GM21381 (cell line): ENCODE measurements around the gene UPP1.
"Not testable (repeated sequence)": the region's sequence is repeated elsewhere in the genome, so short reads cannot be mapped to it uniquely, and the experiment has no call there.

Experiments
- ATAC-seq: cut with Tn5 transposase; IDR thresholded peaks from one replicate; pipeline ENCODE4 v1.9.1; 2021; ENCODE audit warnings: mild to moderate bottlenecking, moderate library complexity; ENCODE audit not compliant: unreplicated experiment

The UPP1 gene

DNA sequence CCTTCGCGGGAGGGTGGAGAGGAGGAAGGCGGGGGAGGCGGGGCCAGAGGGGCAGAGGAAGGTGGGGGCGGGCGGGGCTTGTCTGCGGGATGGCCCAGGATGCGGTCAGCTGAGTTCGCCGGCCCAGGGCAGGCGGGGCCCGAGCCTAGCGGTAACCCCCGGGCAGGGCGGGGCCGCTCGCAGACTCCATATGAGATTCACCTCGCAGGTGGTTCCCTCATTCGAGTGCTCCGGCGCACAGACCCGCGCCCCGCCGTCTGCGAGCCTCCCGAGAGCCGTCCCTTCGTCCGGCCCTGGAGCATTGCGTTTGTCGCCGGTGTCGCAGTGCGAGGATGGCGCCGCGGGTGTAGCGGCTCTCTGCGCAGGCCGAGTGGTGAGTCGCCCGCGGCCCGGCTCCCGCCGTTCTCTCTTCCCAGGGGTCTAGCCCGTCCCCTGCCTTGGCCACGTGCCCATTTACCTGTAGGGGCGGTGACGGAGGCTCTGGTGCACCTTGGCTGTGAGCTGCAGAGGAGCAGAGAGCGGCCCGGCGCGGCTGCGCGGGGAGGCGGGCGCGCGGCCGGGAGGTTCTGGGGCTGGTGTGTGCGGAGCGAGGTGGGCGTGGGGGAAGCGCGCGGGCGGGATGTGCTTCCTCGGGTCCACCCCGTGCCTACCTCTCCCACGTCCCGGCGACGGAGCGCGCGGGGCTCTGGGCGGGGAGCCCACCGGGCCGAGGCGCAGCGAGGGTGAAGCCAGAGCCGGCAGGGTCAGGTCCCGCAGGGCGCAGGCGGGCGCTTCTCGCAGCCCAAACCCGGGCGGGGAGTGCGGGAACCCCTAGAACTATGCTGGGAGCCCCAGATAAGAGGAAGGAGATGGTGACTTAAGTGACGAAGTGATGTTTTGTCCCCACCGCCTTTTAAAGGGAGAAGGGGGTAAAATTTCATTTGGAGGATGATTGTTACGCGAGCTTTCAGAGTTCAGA lies at the start of gene UPP1:
Gene UPP1 (plus strand): TSS at position 220 of the 958 bp plus-strand sequence. CDS start 5,519 bp downstream, outside the sequence.
- ATAC-seq = peak; percentile 54

DNA sequence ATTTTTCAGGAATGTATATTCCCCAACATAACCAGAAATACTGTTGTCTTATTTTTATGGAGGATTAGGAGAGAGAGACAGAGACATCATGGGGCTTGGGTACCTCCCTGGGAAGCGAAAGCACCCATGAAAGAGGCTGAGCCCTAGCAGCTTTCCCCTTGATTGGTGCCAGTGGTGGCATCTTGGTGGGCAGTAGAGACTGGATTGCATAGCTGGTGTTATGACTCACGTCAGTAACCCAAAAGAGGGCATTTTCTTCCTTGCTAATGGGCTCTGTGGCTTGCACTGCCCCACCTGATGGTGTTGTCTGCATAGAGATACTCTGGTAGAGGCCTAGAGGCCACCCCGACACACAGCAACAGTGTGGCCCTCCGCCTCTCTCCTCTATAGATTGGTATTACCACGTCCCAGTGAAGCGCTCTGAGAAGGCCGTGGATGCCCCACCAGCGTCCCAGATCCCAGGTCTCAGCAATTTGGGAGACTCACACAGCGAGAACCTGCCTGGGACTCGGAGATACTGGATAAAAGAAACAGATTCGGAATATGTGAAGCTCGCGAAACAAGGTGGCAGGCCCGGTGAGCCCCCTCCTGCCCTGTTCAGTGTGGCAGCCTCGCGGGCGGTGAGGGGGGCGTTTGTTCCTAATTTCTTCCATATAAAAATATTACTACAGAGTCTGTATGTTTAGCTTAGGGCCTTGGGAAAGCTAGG lies 48.0 kb upstream of the UPP1 start:
- ATAC-seq = no peak

DNA sequence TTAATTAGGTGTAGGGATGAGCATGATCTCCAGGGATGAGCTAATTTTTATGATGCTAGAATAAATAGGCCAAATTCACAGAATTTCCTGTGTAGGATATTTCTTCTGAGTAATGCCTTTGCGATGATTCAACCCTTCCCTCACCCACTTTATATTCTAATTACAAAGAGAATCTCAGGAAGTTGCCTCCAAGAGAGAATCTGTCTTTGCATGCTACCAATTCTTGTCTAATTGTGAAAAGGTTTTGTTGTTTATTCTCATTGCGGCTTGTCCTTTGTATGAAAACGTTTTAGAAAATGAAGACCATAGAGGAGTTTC lies 47.5 kb upstream of the UPP1 start:
- ATAC-seq = no peak

DNA sequence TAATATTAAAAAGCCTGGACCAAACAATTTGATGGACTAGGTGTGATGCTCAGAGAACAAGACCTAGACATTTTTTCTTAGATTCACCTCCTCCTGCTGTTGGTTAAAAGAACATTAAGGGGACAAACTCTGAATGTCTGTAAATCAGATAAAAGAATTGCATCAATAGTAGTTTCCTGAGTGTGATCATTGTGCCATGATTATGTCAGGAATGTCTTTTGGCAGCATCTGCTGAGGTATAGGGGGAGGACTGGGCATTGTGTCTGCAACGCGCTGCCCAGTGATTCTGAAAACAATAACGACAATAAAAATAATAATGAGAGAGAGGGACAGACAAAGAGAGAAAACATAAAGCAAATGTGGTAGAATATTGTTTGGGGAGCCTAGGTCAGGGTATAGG lies 46.8 kb upstream of the UPP1 start:
- ATAC-seq = no peak

DNA sequence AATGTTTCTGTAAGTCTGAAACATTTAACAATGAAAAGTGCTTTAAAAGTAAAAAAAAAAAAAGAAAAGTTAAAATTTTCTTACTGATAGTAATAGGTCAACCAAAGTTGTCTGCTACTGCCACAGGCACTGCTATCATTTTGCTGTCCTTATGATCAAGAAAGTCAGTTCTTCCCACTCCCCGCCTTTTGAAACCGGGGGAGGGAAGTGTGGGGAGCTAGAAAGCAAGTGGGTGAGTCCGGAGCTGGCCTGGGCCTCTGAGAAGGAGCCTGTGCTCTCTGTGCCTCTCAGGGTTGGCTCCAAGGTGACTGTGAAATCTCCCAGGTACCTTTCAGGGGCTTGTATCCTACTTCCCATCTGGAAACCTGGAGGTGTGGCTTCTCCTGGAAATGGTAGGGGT lies 46.4 kb upstream of the UPP1 start:
- no peak for ATAC-seq

DNA sequence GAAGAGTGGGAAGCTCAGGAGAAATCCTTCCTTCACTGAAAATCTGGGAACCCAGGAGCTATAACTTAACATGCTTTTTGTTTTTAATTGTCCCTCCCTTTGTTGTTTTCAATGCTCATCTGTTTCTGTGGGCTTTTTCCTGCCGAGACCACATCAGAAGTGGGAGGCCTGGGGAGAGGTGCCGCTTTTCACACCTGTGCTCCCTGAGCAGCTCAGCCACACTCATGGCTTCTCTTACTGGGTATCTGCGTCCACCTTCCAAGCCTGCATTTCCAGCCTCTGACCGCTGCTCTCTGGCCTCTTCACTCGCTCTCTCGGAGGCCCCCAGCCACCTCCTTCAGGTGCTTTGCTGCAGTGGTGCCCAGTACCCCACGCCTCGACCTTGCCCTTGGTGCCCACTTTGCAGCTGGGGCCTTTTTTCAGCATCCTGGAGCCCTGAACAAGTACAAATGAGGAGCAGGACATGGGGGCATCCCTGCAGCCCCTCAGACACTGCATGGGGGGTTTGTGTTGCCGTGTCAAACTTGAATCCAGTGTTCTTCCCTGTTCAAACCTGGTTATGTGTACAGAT lies 43.8 kb upstream of the UPP1 start:
- no peak for ATAC-seq

DNA sequence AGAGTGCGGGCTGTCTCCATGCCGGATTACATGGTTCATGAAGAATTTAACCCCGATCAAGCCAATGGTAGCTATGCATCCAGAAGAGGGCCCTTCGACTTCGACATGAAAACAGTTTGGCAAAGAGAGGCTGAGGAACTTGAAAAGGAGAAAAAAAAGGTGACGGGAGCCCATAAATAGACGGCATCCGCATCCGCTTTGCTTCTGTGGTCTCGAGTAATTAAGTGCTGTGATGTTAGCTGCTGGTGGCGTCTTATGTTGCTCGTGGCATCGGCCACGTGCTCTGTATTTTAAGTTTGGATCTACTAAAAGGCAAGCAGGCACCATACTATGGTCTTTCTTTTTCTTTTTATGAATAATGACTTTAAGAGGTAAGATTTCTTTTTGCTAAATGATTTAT lies 42.6 kb upstream of the UPP1 start:
- no peak for ATAC-seq

DNA sequence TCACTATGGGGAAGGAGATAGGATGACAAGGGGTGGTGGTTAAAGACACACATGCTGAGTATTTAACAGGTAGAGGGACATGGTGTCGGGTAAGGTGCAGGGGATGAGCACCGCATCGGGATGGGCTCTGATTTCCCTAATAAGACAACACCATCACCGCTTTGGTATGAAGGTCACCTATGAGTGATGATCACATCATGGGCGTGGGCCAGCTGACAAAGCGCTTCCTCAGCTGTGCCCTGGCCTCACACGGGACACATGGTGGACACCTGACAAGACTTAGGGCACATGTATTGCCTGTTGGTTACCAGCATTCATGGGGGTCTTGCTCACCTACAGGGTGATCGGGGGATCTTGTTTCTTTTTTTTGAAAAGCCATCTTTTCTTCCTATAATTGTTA lies 41.0 kb upstream of the UPP1 start:
- no peak for ATAC-seq

DNA sequence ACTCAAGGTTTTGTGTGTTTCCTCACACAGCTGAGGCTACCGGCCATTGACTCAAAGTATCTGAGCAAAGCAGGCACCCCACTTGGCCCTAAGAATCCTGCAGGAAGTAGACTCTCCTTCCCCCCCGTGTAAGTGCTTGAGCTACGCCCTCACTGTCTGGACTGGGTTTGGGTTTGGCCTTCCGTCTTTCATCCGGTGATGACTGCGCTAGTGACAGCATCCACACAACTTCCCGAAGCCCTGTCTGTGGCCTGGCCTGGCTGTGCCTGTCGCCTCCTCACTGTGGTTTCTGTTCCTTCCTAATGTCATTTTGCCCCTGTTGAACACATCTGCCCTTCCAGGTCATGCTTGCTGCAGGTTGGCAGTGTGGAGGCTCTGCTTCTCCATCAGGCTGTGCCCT lies 39.2 kb upstream of the UPP1 start:
- no peak for ATAC-seq

DNA sequence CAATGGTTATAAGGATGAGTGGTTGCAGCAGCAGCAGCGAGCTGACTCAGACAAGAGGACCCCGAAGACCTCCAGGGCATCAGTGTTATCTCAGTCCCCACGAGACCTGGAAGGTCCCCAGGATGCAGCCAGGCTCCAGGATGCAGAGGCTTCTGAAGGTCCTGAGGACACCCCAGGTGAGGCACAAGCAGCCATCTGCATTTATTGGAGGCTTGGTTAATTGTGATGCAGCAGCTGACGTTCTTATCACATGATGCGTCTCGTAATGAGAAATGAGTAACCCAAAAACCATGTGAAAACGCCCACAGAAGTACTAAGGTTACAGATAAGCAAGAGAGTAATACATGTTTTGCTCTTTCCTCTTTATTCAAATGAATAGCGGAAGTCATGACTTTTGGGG lies 36.3 kb upstream of the UPP1 start:
- no peak for ATAC-seq

DNA sequence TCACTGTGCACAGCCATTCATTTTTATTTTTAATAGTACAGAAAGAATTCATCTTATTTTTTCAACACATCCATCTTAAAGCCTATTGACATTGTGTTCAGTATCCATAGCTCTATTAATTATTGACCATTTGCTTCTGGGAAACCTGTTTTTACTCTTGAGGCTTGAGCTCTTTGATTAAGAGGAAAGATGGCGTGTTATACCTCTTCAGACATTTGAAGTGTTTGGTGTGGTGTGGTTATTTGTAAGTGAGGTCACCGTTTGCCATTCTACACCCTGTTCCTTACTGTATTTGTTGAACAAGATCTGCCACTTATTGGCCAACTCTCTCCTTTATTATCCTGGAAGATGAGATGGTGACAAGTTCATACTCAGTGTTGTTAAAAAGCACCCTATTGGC lies 35.3 kb upstream of the UPP1 start:
- no peak for ATAC-seq

DNA sequence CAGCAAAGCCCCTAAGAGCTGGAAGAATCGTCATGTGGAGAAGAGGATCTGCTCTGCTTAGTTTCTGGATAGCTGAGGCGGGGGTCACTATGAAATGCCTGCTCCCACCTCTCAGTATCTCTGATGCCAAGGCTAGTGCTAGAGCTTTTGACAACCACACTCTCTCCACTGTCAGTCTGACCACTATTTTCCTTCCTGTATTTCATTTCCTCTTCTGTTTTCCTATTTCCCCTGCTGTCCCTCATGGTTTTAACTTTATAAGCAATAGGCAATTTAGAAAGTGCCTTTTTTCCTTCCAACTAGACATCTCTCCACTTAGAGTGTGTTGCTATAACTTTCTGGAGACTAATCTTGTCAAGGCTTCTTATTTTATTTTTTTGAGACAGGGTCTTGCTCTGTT lies 30.1 kb upstream of the UPP1 start:
- no peak for ATAC-seq

DNA sequence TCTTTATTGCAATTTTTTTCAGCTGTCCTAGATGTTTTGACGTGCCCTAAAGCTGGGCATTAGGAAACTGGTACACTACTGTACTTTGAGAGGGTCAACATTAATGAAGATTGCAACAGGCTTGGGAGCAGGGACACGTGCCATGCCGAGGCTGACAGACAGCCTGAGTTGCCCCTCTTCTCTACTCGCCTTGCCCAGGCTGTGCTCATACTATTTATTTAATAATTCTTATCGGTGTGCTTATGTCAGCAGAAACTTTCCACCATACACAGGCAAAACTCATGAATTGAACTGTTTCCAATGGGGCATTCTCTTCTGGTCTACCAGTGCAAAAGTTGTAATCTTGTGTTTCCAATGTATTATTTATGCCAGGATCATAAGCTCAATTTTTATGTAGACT lies 29.4 kb upstream of the UPP1 start:
- no peak for ATAC-seq

DNA sequence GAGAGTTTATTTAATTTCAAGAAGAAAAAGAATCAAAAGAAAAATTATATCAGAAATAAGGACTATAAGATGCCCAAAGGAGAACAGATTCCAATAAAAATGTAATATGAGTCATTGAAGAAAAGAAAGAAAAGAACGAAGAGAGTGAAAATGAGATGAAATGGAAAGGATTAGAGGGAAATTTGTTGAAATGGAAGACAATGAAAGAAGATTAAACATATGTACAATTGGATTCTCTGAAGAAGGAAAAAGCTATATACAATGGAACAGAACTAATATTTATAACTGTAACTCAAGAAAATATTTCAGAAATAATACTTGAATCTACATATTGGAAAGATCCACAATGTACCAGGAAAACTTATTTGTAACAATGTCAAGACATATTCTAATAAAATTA lies 25.1 kb upstream of the UPP1 start:
- ATAC-seq = no peak

DNA sequence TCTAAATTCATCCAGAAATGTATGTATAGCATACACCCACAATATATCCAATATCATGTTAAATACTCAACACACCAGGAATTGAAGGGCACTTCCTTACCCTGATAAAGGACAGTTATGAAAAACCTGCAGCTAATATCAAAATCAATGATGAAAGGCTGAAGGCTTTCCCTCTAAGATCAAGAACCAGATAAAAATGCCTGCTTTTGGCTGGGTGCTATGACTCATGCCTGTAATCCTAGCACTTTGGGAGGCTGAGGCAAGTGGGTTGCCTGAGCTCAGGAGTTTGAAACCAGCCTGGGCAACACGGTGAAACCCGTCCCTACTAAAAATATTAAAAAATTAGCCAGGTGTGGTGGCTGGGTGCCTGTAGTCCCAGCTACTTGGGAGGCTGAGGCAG lies 21.6 kb upstream of the UPP1 start:
- ATAC-seq = no peak

DNA sequence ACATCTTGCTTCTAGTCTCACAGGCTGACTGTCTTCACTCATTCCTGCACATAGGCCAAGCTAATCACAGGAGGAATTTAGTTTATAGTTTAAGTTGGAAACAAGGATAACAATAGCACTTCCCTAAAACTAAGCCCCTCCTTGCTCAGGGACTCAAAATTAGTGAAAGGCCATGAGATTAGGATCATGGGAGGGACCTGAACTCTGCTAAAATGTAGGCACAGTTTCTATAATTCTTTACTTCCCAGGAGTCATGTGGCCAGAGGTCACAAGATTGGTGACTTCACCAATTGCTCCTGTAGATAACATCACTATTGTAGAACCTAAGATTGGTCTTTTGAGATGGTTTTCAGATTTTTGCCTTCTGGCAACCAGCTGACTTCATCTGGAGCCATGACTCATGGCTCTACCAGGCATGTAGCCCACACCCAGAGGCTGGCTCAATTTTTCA lies 14.8 kb upstream of the UPP1 start:
- no peak for ATAC-seq

DNA sequence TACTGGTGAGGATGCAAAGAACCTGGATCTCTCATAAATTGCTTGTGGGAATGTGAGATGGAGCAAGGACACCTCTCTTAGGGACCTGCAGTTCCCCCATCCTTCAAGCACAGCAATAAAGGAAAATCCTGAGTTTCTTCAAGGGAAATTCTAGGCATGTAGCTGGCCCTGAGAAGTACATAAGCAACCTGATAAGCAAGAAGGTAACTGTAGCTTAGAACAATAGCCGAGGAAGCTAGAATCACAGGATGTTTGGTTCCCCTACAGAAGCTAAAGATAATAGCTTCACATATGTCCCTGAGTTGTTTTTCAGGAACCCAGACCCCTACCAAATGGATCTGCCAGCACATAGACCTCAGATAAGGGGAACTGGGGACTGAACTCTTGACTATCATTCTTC lies 11.6 kb upstream of the UPP1 start:
- ATAC-seq = no peak

DNA sequence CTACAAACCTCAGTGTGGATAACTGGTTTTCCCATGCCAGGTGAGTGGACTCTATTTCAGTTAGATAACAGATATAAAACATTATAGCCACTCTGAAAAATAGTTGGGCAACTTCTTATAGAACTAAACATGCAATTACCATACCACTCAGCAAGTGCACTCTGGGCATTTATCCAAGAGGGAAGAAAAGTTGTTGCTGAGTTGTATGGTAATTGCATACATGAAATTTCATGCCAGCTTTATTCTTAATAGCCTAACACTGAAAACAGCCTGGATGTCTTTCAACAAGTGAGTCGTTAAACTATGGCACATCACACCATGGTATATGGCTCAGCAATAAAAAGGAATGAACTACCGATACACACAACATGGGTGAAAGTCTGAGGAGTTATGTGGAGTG lies 10.6 kb upstream of the UPP1 start:
- no peak for ATAC-seq

DNA sequence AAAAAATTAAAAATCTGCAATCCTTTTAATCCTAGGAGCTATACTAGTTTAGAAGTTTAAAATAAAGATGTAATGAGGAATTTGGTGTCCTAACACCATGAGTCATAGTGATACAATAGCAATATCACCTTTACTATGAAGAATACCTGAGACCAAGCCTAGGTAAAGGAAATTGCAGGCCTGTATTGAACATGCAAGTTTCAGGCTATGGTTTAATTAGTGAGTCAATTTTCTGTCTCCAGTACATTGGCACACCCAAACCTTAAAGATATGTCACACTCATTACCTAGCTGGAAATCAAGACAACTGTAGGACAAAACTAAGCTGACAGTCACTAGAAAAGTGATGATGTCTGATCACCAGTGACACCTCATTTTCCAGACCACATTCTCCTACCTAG lies 6.7 kb upstream of the UPP1 start:
- not testable (repeated sequence) for ATAC-seq

DNA sequence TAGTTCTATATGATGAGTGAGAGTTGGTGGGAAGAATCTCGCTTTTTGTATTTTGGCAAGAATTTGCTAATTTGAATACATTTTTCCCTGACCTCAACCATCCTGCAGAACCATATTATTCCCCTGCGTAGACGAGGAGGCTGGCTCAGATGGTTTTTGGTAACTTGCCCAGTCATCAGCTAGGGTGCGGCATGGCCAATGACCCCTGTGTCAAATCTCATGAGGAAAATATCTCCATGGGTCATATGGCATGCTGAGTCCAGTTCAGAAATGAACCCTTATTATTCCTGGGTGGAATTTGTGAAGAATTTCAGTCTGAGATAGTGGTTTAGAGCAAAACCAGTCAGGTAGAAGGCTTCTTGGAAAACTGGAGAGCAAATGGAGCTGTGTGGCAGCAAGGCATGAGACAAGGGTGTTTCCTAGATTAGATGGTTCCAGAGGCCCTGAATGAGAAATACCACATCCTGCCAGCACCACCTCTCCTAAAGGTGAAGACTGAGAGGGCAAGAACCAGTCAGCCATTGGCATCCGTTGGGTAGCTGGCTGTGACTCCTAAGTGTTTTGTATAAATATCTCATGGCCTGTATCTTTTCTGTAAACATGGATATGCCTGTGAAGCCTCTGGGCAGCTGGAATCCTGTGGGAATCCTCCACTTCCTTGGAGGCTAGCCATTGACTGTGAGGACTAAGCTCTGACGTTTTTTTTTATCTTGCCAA lies 5.8 kb upstream of the UPP1 start:
- ATAC-seq = no peak

DNA sequence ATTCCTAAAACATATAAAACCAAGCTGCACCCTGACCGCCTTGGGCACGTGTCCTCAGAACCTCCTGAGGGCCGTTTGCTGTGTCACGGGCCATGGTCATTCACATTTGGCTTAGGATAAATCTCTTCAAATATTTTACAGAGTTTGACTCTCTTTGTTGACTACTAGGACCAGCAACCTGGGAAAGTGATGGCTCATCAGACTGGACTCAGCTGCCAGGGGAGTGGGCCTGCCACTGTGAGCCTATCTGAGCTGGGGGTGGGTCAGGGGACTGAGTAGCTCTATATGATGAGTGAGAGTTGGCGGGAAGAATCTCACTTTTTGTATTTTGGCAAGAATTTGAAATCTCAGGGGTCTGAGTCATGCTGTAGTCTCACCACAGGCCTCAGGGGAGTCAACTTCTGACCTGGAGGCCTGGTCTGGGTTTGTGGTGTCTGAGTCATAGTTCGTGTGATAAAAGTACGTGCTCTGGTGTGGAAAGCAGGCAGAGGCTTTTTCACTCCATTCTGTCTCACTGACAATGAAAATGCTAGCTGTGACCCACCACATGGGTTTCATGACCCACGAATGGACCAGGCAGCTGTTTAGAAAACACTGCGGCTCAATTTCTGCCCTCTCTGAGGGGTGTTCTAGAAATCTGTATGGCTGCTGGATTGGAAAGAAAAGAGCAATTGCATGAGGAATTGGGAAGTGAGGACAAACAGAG lies 4.2 kb upstream of the UPP1 start:
- peak; percentile 55 for ATAC-seq
